Stimulated activated naive CD4-positive, alpha-beta T cell treated with Interleukin-2 at 50 U/mL for 16 hours (primary cell): ENCODE results near the gene DTNB.

Experiments used
- DNase-seq: peaks from one replicate; lab custom pipeline; 2025; lab: John Stamatoyannopoulos, UW

Gene DTNB

GRCh38 chr2:25369876-25370275 is 303.5 kb downstream of the DTNB start:
- no peak for DNase-seq

DNA sequence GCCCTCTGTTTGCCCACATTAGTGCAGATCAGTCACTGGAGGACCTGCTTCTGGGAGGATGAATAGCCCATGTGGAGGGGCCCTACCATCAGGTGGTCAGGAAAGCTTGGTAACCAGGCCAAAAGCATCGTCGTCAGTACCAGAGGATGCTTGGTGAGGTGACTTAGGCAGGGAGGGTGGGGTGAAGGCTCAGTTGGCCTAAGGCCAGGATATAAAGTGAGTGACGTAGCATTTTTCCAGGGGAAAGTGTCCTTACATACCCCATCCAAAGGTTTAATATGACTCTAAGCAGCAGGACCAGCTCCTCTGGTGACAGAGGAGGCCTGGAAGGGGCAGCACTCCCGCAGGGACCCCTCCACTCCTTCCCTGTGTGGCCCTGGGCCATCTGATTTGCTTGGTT is 303.9 kb downstream of the DTNB start:
- no peak for DNase-seq

DNA sequence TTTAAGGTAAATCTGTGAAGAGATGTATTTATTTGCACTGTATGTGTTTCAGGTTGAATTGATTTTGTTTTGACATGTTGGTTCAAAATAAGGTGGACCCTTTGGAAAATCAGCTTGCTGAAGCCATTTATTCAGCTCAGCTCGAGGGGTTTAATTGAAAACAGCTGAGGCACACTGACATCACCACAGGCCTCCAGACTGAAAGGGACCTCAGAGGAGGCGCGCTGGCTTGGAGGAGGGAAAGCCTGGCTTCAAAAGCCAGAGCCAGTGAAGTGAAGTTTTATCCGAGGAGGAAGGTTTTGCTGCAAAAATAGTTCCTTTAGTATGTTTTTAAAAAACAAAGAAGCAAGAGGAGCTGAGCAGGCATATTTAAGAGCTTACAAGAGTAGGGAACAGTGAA is 304.7 kb downstream of the DTNB start:
- DNase-seq = no peak

DNA sequence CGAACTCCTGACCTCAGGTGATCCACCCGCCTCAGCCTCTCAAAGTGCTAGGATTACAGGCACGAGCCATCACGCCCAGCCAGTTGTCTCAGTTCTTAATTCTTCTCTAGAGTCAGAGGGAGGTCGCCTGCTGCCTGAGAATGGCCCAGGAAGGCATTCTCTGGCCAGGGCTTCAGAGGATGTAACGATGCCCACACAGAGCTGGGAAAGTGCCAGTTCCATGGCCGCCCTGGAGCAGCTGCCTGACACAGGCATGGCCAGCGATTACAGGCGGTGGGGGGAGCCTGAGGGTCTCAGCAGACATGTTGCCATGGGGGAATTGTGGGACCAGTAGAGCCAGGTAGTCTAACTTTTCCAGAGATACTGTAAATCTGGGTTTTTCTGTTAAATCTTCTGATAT is 306.1 kb downstream of the DTNB start:
- no peak for DNase-seq

- no peak for DNase-seq
These were observed 306.7 kb downstream of the DTNB start for GRCh38 chr2:25366629-25367028.

- no peak for DNase-seq
These were observed 308.1 kb downstream of the DTNB start for GRCh38 chr2:25365241-25365640.

DNA sequence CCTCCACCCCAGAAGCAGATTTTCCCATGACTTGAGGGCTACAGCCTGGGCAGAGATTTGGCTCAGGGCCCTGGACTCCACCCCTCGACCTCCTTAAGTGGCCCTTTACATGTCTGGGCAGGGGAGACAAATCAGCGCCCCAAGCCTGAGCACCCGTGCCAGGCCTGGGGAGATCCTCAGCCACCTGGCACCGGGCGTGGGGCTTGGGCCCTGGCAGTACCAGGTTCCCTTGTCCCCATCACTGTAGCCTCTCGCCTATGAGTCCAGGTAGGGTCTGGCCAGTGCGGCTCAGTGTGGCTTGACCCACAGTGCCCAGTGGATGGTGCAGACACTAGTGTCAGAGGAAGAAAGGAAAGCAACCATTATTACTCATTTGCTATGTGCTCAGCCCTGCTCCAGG is 309.6 kb downstream of the DTNB start:
- no peak for DNase-seq

GRCh38 chr2:25362434-25363145 is 310.8 kb downstream of the DTNB start:
- peak; percentile 45 for DNase-seq

GRCh38 chr2:25362049-25362433 is 311.3 kb downstream of the DTNB start:
- DNase-seq = peak; percentile 86

- DNase-seq = no peak
These were observed 311.9 kb downstream of the DTNB start for GRCh38 chr2:25361261-25362048.

GRCh38 chr2:25358836-25359235 is 314.5 kb downstream of the DTNB start:
- no peak for DNase-seq

- no peak for DNase-seq
These were observed 315.0 kb downstream of the DTNB start for GRCh38 chr2:25358249-25358815.

- no peak for DNase-seq
These were observed 317.3 kb downstream of the DTNB start for GRCh38 chr2:25356088-25356487.

DNA sequence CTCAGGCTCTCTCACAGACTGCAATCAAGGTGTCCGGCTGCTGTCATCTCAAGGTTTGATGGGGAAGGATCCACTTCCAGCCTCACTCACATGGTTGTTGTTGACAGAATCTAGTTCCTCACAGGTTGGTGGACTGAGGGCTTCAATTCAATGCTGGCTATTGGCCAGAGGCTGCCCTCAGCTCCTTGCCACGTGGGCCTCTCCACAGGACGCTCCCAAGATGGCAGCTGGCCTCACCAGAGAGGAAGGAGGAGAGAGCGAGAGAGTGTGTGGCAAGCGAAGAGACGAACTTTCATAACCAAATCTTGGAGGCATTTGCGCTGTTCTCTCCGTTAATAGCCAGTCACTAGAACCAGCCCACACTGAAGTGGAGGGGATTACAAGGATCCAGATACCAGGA is 318.1 kb downstream of the DTNB start:
- DNase-seq = no peak

GRCh38 chr2:25354116-25354515 is 319.3 kb downstream of the DTNB start:
- DNase-seq = no peak

DNA sequence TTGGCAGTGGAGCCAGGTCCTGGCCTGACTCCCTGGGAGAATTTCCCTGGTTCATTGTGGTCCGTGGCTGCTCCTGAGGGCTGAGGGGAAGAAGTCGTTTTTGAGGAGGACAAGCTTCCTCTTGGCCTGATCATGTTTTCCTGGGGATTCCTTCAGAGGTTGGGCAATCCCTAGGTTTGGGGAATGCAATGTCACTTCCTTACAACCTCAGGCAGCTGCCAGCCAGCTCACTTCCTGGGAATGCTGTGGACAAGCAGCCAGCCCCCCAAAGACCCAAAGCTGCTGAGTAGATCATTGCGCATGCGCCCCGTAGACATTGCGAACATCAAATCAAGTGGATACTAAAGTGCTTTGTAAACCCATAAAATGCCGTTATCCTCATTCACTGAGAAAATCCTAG is 324.0 kb downstream of the DTNB start:
- no peak for DNase-seq

DNA sequence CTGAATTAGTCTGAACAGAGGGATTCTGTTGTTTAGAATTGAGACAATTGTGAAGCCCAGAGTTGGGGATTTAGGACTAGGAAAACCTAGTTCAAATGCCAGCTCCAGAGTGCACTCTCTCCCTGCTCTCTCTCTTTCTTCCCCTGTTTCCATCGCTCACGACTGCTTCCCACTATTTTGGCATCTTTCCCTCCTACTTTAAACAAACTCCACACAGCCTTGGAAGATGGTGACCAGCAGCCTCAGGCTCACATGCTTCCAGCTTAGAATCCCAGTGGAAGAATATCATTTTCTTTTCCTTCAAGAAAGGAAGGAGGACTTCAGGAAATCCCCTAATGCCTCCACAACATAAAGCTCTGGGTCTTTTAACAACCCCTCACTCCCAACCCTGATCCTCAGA is 325.5 kb downstream of the DTNB start:
- no peak for DNase-seq

- DNase-seq = peak; percentile 16
These were observed 326.1 kb downstream of the DTNB start for GRCh38 chr2:25347205-25347815.

- DNase-seq = no peak
These were observed 330.1 kb downstream of the DTNB start for GRCh38 chr2:25343187-25343825.

GRCh38 chr2:25342372-25343186 is 330.8 kb downstream of the DTNB start:
- DNase-seq = peak; percentile 79

DNA sequence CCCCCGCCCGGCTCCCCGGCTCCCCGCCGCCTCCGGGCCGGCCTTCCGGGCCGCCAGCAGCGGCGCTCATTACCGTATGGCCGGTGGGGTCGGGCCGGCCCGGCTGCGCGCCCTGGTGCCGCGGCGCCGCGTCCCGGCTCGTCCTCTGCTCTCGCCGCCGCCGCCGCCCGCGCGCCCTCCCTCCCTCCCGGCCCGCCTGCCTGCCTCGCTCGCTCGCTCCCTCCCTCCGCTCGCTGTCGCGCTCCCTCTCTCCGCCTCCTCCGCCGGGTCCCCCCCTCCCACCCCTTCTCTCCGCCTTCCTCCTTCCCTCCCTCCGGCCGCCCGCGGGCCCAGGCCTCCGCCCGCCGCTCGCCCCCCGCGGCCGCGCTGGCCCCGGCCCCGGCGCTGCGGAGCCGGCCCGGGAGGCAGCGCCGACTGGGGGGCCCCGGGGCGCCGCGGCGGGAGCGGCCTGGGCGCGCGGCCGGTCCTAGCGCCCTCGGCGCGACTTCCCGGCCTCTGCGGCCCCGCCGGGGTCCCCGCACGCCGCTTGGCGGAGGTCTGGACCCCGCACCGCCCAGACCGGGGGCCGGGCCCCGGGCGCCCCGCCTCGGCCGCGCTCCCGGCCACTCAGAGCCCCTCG is 331.5 kb downstream of the DTNB start, which contains the start of gene DNMT3A:
TSS of gene DNMT3A (minus strand) at position 173 of the 619 bp plus-strand sequence. CDS start 27,941 bp downstream, outside the sequence.
- peak; percentile 69 for DNase-seq
